SU-DHL-6 (cell line): ENCODE data around the gene NPDC1.

Experiments used
- EZH2phosphoT487 ChIP-seq: fragments of 200-600 bp; sonication (generic), shearing (Covaris generic); conservative IDR thresholded peaks from 2 replicates; pipeline ENCODE4 v1.6.1; 2018; ENCODE audit warnings: mild to moderate bottlenecking, antibody characterized with exemption, low read length, moderate library complexity, mixed read lengths
- TF ChIP-seq, protein P1 (sequence below): fragments of 200-600 bp; sonication (generic); IDR thresholded peaks from one replicate; pipeline ENCODE4 v1.5.1; 2017; ENCODE audit warnings: antibody characterized with exemption, mild to moderate bottlenecking, low read length, moderate library complexity; ENCODE audit not compliant: insufficient read depth, poor library complexity, severe bottlenecking

DNA sequence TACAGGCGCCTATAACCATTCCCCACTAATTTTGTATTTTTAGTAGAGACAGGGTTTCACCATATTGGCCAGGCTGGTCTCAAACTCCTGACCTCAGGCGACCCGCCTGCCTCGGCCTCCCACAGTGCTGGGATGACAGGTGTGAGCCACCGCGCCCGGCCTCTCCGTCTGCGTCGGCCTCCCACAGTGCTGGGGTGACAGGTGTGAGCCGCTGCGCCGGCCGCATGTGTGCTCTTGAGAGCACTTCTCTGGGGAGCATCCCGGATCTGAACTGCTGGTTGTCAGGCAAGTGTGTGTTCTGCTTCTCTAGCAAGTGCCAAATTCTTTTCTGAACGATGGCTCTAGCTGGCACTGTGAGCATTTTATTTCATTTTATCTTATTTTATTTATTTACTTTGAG is 11.6 kb upstream of the NPDC1 start:
- TF ChIP-seq, protein P1, sequence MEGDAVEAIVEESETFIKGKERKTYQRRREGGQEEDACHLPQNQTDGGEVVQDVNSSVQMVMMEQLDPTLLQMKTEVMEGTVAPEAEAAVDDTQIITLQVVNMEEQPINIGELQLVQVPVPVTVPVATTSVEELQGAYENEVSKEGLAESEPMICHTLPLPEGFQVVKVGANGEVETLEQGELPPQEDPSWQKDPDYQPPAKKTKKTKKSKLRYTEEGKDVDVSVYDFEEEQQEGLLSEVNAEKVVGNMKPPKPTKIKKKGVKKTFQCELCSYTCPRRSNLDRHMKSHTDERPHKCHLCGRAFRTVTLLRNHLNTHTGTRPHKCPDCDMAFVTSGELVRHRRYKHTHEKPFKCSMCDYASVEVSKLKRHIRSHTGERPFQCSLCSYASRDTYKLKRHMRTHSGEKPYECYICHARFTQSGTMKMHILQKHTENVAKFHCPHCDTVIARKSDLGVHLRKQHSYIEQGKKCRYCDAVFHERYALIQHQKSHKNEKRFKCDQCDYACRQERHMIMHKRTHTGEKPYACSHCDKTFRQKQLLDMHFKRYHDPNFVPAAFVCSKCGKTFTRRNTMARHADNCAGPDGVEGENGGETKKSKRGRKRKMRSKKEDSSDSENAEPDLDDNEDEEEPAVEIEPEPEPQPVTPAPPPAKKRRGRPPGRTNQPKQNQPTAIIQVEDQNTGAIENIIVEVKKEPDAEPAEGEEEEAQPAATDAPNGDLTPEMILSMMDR = no peak
- no peak for TF ChIP-seq EZH2phosphoT487
